ENCODE measurements around the gene PGBD4.

PGBD4 gene

DNA sequence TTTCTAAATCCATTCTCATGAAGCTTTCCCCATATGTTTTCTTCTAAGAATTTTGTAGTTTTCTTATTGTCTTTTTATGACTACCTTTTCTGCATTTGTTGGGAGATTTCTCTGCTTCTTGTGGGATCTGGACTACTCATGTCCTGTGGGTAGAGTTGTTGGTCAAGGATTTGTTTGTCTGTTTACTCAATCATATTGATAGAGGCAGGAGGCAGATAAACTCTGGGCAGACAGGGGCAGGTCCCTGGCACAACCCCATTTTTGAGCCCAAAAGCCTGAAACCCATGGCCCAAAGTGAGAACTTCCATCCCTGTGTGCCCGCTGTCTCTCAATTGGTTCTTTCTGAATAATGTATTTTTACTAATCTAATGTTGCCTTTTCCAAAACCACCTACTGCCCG lies 12.3 kb downstream of the PGBD4 start:
- no peaks in the 10 kb centered on the region for H3K4me1 ChIP-seq (ENCODE audit: insufficient read depth, low read length, severe bottlenecking)
- no peaks in the 10 kb centered on the region for H3K9me3 ChIP-seq (ENCODE audit: low read length)

DNA sequence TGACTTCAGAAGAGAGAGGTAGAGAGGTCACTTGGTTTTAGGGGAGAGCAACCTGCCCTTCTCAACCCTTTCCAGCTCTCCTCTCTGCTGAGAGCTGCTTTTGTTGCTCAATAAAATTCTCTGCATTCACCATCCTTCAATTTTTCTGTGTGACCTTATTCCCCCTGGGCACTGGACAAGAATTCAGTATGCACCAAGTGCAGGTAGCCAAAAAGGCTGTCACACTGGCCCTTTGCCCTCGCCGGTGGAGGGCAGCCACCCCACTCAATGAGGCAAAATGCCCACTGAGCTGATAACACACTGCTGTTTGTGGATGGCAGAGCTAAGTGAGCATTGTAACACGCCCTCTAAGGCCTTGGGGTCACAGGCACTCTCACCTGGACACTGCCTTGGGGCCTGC lies 12.9 kb downstream of the PGBD4 start:
- Histone ChIP-seq H3K9me2 (ENCODE audit: low read depth, low read length) (no peaks in the 10 kb centered on the region), H3F3A (ENCODE audit: insufficient read depth, low read length) (no peaks in the 10 kb centered on the region), H3K27ac (ENCODE audit: low read depth, low read length, poor library complexity, severe bottlenecking) (no peak overlapping the region), H3K9me3 (ENCODE audit: low read length) (no peaks in the 10 kb centered on the region), H3K4me1 (ENCODE audit: insufficient read depth, low read length, severe bottlenecking) (no peaks in the 10 kb centered on the region), H3K9ac (ENCODE audit: low read length) (no peak overlapping the region), H3K4me3 (ENCODE audit: low read depth, low read length, poor library complexity, severe bottlenecking) (no peak overlapping the region), H4K20me1 (ENCODE audit: insufficient read depth, low read length) (no peaks in the 10 kb centered on the region), H3K4me2 (ENCODE audit: low read length) (no peak overlapping the region), H3K79me2 (ENCODE audit: insufficient read depth, low read length) (no peaks in the 10 kb centered on the region), H3K27me3 (ENCODE audit: insufficient read depth, low read length) (no peaks in the 10 kb centered on the region; the same call in 1 of the 2 replicates), H2AFZ (ENCODE audit: low read length) (no peak overlapping the region), H3K36me3 (ENCODE audit: insufficient read depth, low read length) (no peaks in the 10 kb centered on the region)
- TF ChIP-seq, protein P1, sequence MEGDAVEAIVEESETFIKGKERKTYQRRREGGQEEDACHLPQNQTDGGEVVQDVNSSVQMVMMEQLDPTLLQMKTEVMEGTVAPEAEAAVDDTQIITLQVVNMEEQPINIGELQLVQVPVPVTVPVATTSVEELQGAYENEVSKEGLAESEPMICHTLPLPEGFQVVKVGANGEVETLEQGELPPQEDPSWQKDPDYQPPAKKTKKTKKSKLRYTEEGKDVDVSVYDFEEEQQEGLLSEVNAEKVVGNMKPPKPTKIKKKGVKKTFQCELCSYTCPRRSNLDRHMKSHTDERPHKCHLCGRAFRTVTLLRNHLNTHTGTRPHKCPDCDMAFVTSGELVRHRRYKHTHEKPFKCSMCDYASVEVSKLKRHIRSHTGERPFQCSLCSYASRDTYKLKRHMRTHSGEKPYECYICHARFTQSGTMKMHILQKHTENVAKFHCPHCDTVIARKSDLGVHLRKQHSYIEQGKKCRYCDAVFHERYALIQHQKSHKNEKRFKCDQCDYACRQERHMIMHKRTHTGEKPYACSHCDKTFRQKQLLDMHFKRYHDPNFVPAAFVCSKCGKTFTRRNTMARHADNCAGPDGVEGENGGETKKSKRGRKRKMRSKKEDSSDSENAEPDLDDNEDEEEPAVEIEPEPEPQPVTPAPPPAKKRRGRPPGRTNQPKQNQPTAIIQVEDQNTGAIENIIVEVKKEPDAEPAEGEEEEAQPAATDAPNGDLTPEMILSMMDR (IDR thresholded peaks at IDR 0.05; ENCODE audit: low read length) = no peak
- no peak for TF ChIP-seq EZH2 (IDR thresholded peaks at IDR 0.05; ENCODE audit: borderline replicate concordance, low read length)

More for the DNA sequence above, 12.3 kb downstream of the PGBD4 start:
- no peaks in the 10 kb centered on the region for H3K79me2 ChIP-seq (ENCODE audit: insufficient read depth, low read length)
- H3K4me3 ChIP-seq (ENCODE audit: low read depth, low read length, poor library complexity, severe bottlenecking) = no peak overlapping the region
- no peak overlapping the region for H3K27ac ChIP-seq (ENCODE audit: low read depth, low read length, poor library complexity, severe bottlenecking)
- no peak overlapping the region for H3K9ac ChIP-seq (ENCODE audit: low read length)
- no peaks in the 10 kb centered on the region for H3K36me3 ChIP-seq (ENCODE audit: insufficient read depth, low read length)
- no peak overlapping the region for H2AFZ ChIP-seq (ENCODE audit: low read length)
- H3K4me2 ChIP-seq (ENCODE audit: low read length) = no peak overlapping the region
- H3F3A ChIP-seq (ENCODE audit: insufficient read depth, low read length) = no peaks in the 10 kb centered on the region
- TF ChIP-seq, protein P1 (IDR thresholded peaks at IDR 0.05; ENCODE audit: low read length) = no peak
- no peak for TF ChIP-seq EZH2 (IDR thresholded peaks at IDR 0.05; ENCODE audit: borderline replicate concordance, low read length)
- H3K9me2 ChIP-seq (ENCODE audit: low read depth, low read length) = no peaks in the 10 kb centered on the region
- H4K20me1 ChIP-seq (ENCODE audit: insufficient read depth, low read length) = no peaks in the 10 kb centered on the region
- no peaks in the 10 kb centered on the region; the same call in 1 of the 2 replicates for H3K27me3 ChIP-seq (ENCODE audit: insufficient read depth, low read length)

DNA sequence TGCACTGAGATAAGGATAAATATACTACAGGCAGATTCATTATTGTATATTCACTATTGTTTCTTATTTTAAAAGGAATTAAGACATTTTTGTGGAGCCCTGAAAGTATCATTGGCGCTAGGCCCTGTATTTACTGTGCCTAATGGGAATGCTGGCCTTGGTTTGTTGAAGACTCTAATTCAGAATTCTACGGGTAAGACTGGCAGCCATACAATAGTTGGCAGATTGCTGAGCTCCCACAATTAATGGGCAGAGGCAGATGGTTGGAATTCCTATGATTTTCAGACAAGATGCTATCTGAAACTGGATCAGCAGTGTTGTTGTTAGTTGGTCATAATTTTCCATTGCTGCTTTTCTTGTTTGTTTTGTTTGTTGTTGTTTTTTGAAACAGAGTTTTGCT lies 14.7 kb downstream of the PGBD4 start:
- no peaks in the 10 kb centered on the region; the same call in 1 of the 2 replicates for H3K27me3 ChIP-seq (ENCODE audit: insufficient read depth, low read length)

More for the DNA sequence above, 14.7 kb downstream of the PGBD4 start:
- H4K20me1 ChIP-seq (ENCODE audit: insufficient read depth, low read length) = no peaks in the 10 kb centered on the region
- no peaks in the 10 kb centered on the region for H3K4me1 ChIP-seq (ENCODE audit: insufficient read depth, low read length, severe bottlenecking)
- H3K9me2 ChIP-seq (ENCODE audit: low read depth, low read length) = no peaks in the 10 kb centered on the region
- no peak overlapping the region for H3K27ac ChIP-seq (ENCODE audit: low read depth, low read length, poor library complexity, severe bottlenecking)
- H3K4me2 ChIP-seq (ENCODE audit: low read length) = no peak overlapping the region
- H3K9me3 ChIP-seq (ENCODE audit: low read length) = no peaks in the 10 kb centered on the region
- no peaks in the 10 kb centered on the region for H3F3A ChIP-seq (ENCODE audit: insufficient read depth, low read length)
- H2AFZ ChIP-seq (ENCODE audit: low read length) = no peak overlapping the region
- H3K9ac ChIP-seq (ENCODE audit: low read length) = no peak overlapping the region
- H3K36me3 ChIP-seq (ENCODE audit: insufficient read depth, low read length) = no peaks in the 10 kb centered on the region
- TF ChIP-seq, protein P1 (IDR thresholded peaks at IDR 0.05; ENCODE audit: low read length) = no peak
- no peak for TF ChIP-seq EZH2 (IDR thresholded peaks at IDR 0.05; ENCODE audit: borderline replicate concordance, low read length)
- H3K79me2 ChIP-seq (ENCODE audit: insufficient read depth, low read length) = no peaks in the 10 kb centered on the region
- no peak overlapping the region for H3K4me3 ChIP-seq (ENCODE audit: low read depth, low read length, poor library complexity, severe bottlenecking)
